Measurements from ENCODE around the gene TEF. TPM values are rescaled to one million over a fixed set of nuclear protein-coding genes. Genes with fewer than 3 reads are reported as not detected.

The TEF gene
- total and polyA plus RNA-seq, 2 experiments from 2014 or later, result 2.3 to 7.2 TPM

DNA sequence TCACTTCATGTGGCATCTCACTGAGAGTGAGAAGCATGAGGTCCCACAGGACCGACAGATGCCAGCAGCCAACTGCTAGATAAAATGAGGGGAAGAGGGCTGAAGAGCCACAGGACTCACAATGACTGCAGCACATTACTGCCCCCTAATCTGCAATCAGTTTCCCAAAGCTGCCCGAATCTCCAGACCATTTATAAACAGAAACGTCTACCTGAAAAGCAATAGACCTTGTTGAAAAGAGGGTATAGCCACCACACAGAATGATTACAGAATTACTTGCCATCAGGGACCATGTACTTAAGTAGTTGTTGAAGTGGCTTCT is 12.4 kb upstream of the TEF start:
- H3K4me1 Mint-ChIP-seq, result peaks cover 30% of the 10 kb centered on the region
- 0 out of 4 replicates have a peak, but pooled peaks of 1 of the 2 experiments have one; percentile 10 for TF ChIP-seq CTCF (conservative IDR thresholded peaks at IDR 0.05; ENCODE audit: low read depth in 2 of 2)
- TF ChIP-seq, protein P1, sequence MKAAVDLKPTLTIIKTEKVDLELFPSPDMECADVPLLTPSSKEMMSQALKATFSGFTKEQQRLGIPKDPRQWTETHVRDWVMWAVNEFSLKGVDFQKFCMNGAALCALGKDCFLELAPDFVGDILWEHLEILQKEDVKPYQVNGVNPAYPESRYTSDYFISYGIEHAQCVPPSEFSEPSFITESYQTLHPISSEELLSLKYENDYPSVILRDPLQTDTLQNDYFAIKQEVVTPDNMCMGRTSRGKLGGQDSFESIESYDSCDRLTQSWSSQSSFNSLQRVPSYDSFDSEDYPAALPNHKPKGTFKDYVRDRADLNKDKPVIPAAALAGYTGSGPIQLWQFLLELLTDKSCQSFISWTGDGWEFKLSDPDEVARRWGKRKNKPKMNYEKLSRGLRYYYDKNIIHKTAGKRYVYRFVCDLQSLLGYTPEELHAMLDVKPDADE (IDR thresholded peaks at IDR 0.05), result no peak
- Histone ChIP-seq H3K27me3 (ENCODE audit: insufficient read depth) (no peaks in the 10 kb centered on the region), H3K4me2 (no peak overlapping the region), H4K20me1 (replicated peaks; ENCODE audit: insufficient read depth) (no peaks in the 10 kb centered on the region), H3K27ac (ENCODE audit: low read depth) (no peak overlapping the region), H3K4me1 (ENCODE audit: insufficient read depth) (peaks cover 15% of the 10 kb centered on the region; the same call in 1 of the 2 replicates), H3F3A (replicated peaks; ENCODE audit: low read depth) (no peaks in the 10 kb centered on the region), H3K9me2 (ENCODE audit: insufficient read depth) (no peaks in the 10 kb centered on the region), H3K4me3 (no peak overlapping the region), H2AFZ (no peak overlapping the region), H3K79me2 (replicated peaks; ENCODE audit: insufficient read depth) (no peaks in the 10 kb centered on the region), H3K36me3 (ENCODE audit: insufficient read depth) (no peaks in the 10 kb centered on the region)
- no peaks in the 10 kb centered on the region for H3K27me3 Mint-ChIP-seq (ENCODE audit: insufficient read depth, low read depth, poor library complexity)
- DNase-seq (ENCODE audit: low spot score), result no peak
- no peak for ATAC-seq
- no peak overlapping the region for H3K4me3 Mint-ChIP-seq
- H3K36me3 Mint-ChIP-seq (ENCODE audit: low read depth), result no peaks in the 10 kb centered on the region
- H3K27ac Mint-ChIP-seq, result no peak overlapping the region
- H3K9me3 Mint-ChIP-seq, result no peaks in the 10 kb centered on the region; the same call in 2 of the 3 replicates

- Histone ChIP-seq H4K20me1 (replicated peaks; ENCODE audit: insufficient read depth) (no peaks in the 10 kb centered on the region), H3K4me1 (ENCODE audit: insufficient read depth) (peaks cover 11% of the 10 kb centered on the region; the same call in 1 of the 2 replicates), H3K9me2 (ENCODE audit: insufficient read depth) (no peaks in the 10 kb centered on the region), H3K4me3 (no peak overlapping the region), H3K4me2 (no peak overlapping the region), H3K79me2 (replicated peaks; ENCODE audit: insufficient read depth) (no peaks in the 10 kb centered on the region), H3K27me3 (ENCODE audit: insufficient read depth) (no peaks in the 10 kb centered on the region), H3F3A (replicated peaks; ENCODE audit: low read depth) (no peaks in the 10 kb centered on the region), H3K27ac (ENCODE audit: low read depth) (no peak overlapping the region), H2AFZ (no peak overlapping the region), H3K36me3 (ENCODE audit: insufficient read depth) (no peaks in the 10 kb centered on the region)
- ATAC-seq, result no peak
- no peaks in the 10 kb centered on the region for H3K27me3 Mint-ChIP-seq (ENCODE audit: insufficient read depth, low read depth, poor library complexity)
- no peaks in the 10 kb centered on the region; the same call in 2 of the 3 replicates for H3K9me3 Mint-ChIP-seq
- TF ChIP-seq CTCF (conservative IDR thresholded peaks at IDR 0.05; ENCODE audit: low read depth in 2 of 2), result no peak
- no peak for TF ChIP-seq EZH2 (IDR thresholded peaks at IDR 0.05; ENCODE audit: low read depth, unreplicated experiment)
- no peak for TF ChIP-seq NANOG (IDR thresholded peaks at IDR 0.05; ENCODE audit: borderline replicate concordance)
- no peak for TF ChIP-seq ZNF331 (CRISPR knock-in tag; IDR thresholded peaks at IDR 0.05; ENCODE audit: low read depth)
- TF ChIP-seq ZNF114 (CRISPR knock-in tag; IDR thresholded peaks at IDR 0.05), result no peak
- TF ChIP-seq EZH2phosphoT487 (IDR thresholded peaks at IDR 0.05; ENCODE audit: unreplicated experiment), result no peak
- no peak for TF ChIP-seq STAT1 (IDR thresholded peaks at IDR 0.05; ENCODE audit: unreplicated experiment)
- TF ChIP-seq, protein P2, sequence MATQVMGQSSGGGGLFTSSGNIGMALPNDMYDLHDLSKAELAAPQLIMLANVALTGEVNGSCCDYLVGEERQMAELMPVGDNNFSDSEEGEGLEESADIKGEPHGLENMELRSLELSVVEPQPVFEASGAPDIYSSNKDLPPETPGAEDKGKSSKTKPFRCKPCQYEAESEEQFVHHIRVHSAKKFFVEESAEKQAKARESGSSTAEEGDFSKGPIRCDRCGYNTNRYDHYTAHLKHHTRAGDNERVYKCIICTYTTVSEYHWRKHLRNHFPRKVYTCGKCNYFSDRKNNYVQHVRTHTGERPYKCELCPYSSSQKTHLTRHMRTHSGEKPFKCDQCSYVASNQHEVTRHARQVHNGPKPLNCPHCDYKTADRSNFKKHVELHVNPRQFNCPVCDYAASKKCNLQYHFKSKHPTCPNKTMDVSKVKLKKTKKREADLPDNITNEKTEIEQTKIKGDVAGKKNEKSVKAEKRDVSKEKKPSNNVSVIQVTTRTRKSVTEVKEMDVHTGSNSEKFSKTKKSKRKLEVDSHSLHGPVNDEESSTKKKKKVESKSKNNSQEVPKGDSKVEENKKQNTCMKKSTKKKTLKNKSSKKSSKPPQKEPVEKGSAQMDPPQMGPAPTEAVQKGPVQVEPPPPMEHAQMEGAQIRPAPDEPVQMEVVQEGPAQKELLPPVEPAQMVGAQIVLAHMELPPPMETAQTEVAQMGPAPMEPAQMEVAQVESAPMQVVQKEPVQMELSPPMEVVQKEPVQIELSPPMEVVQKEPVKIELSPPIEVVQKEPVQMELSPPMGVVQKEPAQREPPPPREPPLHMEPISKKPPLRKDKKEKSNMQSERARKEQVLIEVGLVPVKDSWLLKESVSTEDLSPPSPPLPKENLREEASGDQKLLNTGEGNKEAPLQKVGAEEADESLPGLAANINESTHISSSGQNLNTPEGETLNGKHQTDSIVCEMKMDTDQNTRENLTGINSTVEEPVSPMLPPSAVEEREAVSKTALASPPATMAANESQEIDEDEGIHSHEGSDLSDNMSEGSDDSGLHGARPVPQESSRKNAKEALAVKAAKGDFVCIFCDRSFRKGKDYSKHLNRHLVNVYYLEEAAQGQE (IDR thresholded peaks at IDR 0.05; ENCODE audit: unreplicated experiment), result no peak
- TF ChIP-seq POLR2AphosphoS5 (IDR thresholded peaks at IDR 0.05; ENCODE audit: low read depth), result no peak
- TF ChIP-seq, protein P1 (IDR thresholded peaks at IDR 0.05), result no peak
- no peak for DNase-seq (ENCODE audit: low spot score)
- peaks cover 31% of the 10 kb centered on the region for H3K4me1 Mint-ChIP-seq
- H3K36me3 Mint-ChIP-seq (ENCODE audit: low read depth), result no peaks in the 10 kb centered on the region
- no peak overlapping the region; the same call in 1 of the 2 replicates for H3K27ac Mint-ChIP-seq
- no peak overlapping the region for H3K4me3 Mint-ChIP-seq
These were observed 11.9 kb upstream of the TEF start for GRCh38 chr22:41369837-41370236.
